Neural cell (in vitro differentiated cells): Measurements from ENCODE around the gene PTPRK.

Source experiments
- EP300 ChIP-seq: fragments of 450-650 bp; conservative IDR thresholded peaks from 2 replicates; pipeline ENCODE4 v1.6.1; 2014; ENCODE audit warnings: antibody characterized with exemption, mild to moderate bottlenecking, moderate library complexity; ENCODE audit not compliant: poor library complexity, severe bottlenecking
- MXI1 ChIP-seq: fragments of 450-650 bp; conservative IDR thresholded peaks from 2 replicates; pipeline ENCODE4 v1.6.1; 2014; ENCODE audit warnings: antibody characterized with exemption, mild to moderate bottlenecking; ENCODE audit not compliant: poor library complexity, severe bottlenecking
- POLR2AphosphoS5 ChIP-seq: IDR thresholded peaks from 2 replicates; pipeline ENCODE4 v1.6.1; 2012
- TAF1 ChIP-seq: IDR thresholded peaks from 2 replicates; pipeline ENCODE4 v1.6.1; 2012; ENCODE audit warnings: low read depth
- TF ChIP-seq, protein P1 (sequence below): fragments of 450-650 bp; IDR thresholded peaks from 2 replicates; pipeline ENCODE4 v1.5.1; 2014; ENCODE audit warnings: antibody characterized with exemption, mild to moderate bottlenecking, moderate library complexity; ENCODE audit not compliant: poor library complexity, severe bottlenecking

DNA sequence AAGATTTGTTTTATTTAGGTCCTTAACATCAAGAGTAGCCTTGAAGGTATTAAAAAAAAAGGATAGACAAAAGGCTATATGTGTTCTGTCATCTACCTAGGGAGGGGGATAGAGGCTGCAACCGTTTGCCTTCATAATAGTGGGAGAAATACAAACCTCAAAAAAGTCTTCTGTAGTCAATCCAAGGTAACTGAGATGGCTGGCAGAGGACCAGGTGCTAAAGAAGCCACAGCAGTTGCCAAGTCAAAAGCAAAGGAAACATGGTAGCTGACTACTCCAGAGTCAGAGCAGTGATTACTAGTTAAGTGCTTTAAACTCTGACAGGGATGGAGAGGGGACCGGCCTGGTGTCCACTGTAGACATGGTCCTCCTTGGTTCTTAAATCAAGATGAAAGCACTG lies 249.4 kb downstream of the PTPRK start:
- TF ChIP-seq, protein P1, sequence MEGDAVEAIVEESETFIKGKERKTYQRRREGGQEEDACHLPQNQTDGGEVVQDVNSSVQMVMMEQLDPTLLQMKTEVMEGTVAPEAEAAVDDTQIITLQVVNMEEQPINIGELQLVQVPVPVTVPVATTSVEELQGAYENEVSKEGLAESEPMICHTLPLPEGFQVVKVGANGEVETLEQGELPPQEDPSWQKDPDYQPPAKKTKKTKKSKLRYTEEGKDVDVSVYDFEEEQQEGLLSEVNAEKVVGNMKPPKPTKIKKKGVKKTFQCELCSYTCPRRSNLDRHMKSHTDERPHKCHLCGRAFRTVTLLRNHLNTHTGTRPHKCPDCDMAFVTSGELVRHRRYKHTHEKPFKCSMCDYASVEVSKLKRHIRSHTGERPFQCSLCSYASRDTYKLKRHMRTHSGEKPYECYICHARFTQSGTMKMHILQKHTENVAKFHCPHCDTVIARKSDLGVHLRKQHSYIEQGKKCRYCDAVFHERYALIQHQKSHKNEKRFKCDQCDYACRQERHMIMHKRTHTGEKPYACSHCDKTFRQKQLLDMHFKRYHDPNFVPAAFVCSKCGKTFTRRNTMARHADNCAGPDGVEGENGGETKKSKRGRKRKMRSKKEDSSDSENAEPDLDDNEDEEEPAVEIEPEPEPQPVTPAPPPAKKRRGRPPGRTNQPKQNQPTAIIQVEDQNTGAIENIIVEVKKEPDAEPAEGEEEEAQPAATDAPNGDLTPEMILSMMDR, result no peak
- no peak for TF ChIP-seq TAF1
- no peak for TF ChIP-seq EP300
- no peak for TF ChIP-seq POLR2AphosphoS5
- no peak for TF ChIP-seq MXI1
